ENCODE data around the gene SPG11. TPM values are rescaled to one million over a fixed set of nuclear protein-coding genes. Genes with fewer than 3 reads are reported as not detected.

Gene SPG11
- total and polyA plus RNA-seq, 2 experiments from 2014 or later = 21.5 to 53.6 TPM

- Histone ChIP-seq H3K4me2 (ENCODE audit: unreplicated experiment) (no peak overlapping the region), H3K79me2 (ENCODE audit: insufficient read depth) (no peaks in the 10 kb centered on the region), H2AFZ (no peak overlapping the region), H3K4me1 (ENCODE audit: insufficient read depth) (no peaks in the 10 kb centered on the region), H3F3A (ENCODE audit: insufficient read depth) (peaks cover 13% of the 10 kb centered on the region), H3K9ac (no peak overlapping the region), H3K36me3 (ENCODE audit: low read depth) (peaks cover 11% of the 10 kb centered on the region; the same call in 1 of the 2 replicates), H3K9me3 (ENCODE audit: low read depth) (no peaks in the 10 kb centered on the region), H3K27me3 (replicated peaks; ENCODE audit: insufficient read depth) (no peaks in the 10 kb centered on the region), H3K4me3 (no peak overlapping the region), H4K20me1 (ENCODE audit: insufficient read depth) (no peaks in the 10 kb centered on the region), H3K27ac (no peak overlapping the region), H3K9me2 (ENCODE audit: insufficient read depth) (no peaks in the 10 kb centered on the region)
- WGBS, 2 experiments (ENCODE audit: low coverage in 1 of 2, low lambda C conversion rate in 2 of 2, missing lambda C conversion rate in 2 of 2) = 97% methylated on average over 6 of the region's 6 CpGs
- in situ Hi-C loops (cut with MboI) = no loop called here
- no peak for DNase-seq
- TF ChIP-seq EZH2phosphoT487 (IDR thresholded peaks at IDR 0.05; ENCODE audit: insufficient read depth, low read depth) = no peak
- TF ChIP-seq EZH2 (IDR thresholded peaks at IDR 0.05; ENCODE audit: insufficient read depth, poor library complexity, severe bottlenecking) = no peak
Observed at GRCh38 chr15:44573386-44573785, 90.1 kb downstream of the SPG11 start.

- no peaks in the 10 kb centered on the region for H3K4me1 ChIP-seq (ENCODE audit: insufficient read depth)
- in situ Hi-C loops (cut with MboI) = no loop called here
- no peaks in the 10 kb centered on the region for H3K9me2 ChIP-seq (ENCODE audit: insufficient read depth)
- no peak overlapping the region for H3K4me3 ChIP-seq
- TF ChIP-seq EZH2phosphoT487 (IDR thresholded peaks at IDR 0.05; ENCODE audit: insufficient read depth, low read depth) = no peak
- no peak for TF ChIP-seq EZH2 (IDR thresholded peaks at IDR 0.05; ENCODE audit: insufficient read depth, poor library complexity, severe bottlenecking)
- H3F3A ChIP-seq (ENCODE audit: insufficient read depth) = peaks cover 18% of the 10 kb centered on the region
- no peaks in the 10 kb centered on the region for H3K79me2 ChIP-seq (ENCODE audit: insufficient read depth)
- H4K20me1 ChIP-seq (ENCODE audit: insufficient read depth) = no peaks in the 10 kb centered on the region
- no peak for DNase-seq
- H3K4me2 ChIP-seq (ENCODE audit: unreplicated experiment) = no peak overlapping the region
- H3K9ac ChIP-seq = no peak overlapping the region
- peaks cover 19% of the 10 kb centered on the region for H3K36me3 ChIP-seq (ENCODE audit: low read depth)
- H2AFZ ChIP-seq = no peak overlapping the region
- no peaks in the 10 kb centered on the region for H3K27me3 ChIP-seq (replicated peaks; ENCODE audit: insufficient read depth)
- H3K27ac ChIP-seq = no peak overlapping the region
- WGBS, 2 experiments (ENCODE audit: low coverage in 1 of 2, low lambda C conversion rate in 2 of 2, missing lambda C conversion rate in 2 of 2) = 97 to 100% methylated on average over 4 of the region's 4 CpGs
- H3K9me3 ChIP-seq (ENCODE audit: low read depth) = no peaks in the 10 kb centered on the region
Observed at GRCh38 chr15:44570361-44570760, 93.1 kb downstream of the SPG11 start.

GRCh38 chr15:44569316-44569715, 94.1 kb downstream of the SPG11 start:
- Histone ChIP-seq H3K9me2 (ENCODE audit: insufficient read depth) (no peaks in the 10 kb centered on the region), H3K9ac (no peak overlapping the region), H3K4me1 (ENCODE audit: insufficient read depth) (no peaks in the 10 kb centered on the region), H3K27me3 (replicated peaks; ENCODE audit: insufficient read depth) (no peaks in the 10 kb centered on the region), H3F3A (ENCODE audit: insufficient read depth) (peaks cover 25% of the 10 kb centered on the region), H2AFZ (no peak overlapping the region), H3K79me2 (ENCODE audit: insufficient read depth) (no peaks in the 10 kb centered on the region), H3K27ac (no peak overlapping the region), H3K4me3 (no peak overlapping the region), H3K36me3 (ENCODE audit: low read depth) (peaks cover 29% of the 10 kb centered on the region), H3K4me2 (ENCODE audit: unreplicated experiment) (no peak overlapping the region), H3K9me3 (ENCODE audit: low read depth) (no peaks in the 10 kb centered on the region), H4K20me1 (ENCODE audit: insufficient read depth) (no peaks in the 10 kb centered on the region)
- WGBS, 2 experiments (ENCODE audit: low coverage in 1 of 2, low lambda C conversion rate in 2 of 2, missing lambda C conversion rate in 2 of 2) = 95 to 100% methylated on average over 4 of the region's 4 CpGs
- DNase-seq = no peak
- TF ChIP-seq EZH2 (IDR thresholded peaks at IDR 0.05; ENCODE audit: insufficient read depth, poor library complexity, severe bottlenecking) = no peak
- in situ Hi-C loops (cut with MboI) = no loop called here

- no peak for TF ChIP-seq EZH2phosphoT487 (IDR thresholded peaks at IDR 0.05; ENCODE audit: insufficient read depth, low read depth)
- H3K9ac ChIP-seq = no peak overlapping the region
- no peaks in the 10 kb centered on the region for H3K79me2 ChIP-seq (ENCODE audit: insufficient read depth)
- no peaks in the 10 kb centered on the region for H4K20me1 ChIP-seq (ENCODE audit: insufficient read depth)
- no peak overlapping the region for H3K4me3 ChIP-seq
- H3K27me3 ChIP-seq (replicated peaks; ENCODE audit: insufficient read depth) = no peaks in the 10 kb centered on the region
- 82 to 84% methylated on average over 3 of the region's 3 CpGs for WGBS, 2 experiments (ENCODE audit: low coverage in 1 of 2, low lambda C conversion rate in 2 of 2, missing lambda C conversion rate in 2 of 2)
- H3K9me2 ChIP-seq (ENCODE audit: insufficient read depth) = no peaks in the 10 kb centered on the region
- no peak overlapping the region for H2AFZ ChIP-seq
- H3F3A ChIP-seq (ENCODE audit: insufficient read depth) = peaks cover 33% of the 10 kb centered on the region
- no peak overlapping the region for H3K27ac ChIP-seq
- no peak overlapping the region for H3K4me2 ChIP-seq (ENCODE audit: unreplicated experiment)
- no peaks in the 10 kb centered on the region for H3K9me3 ChIP-seq (ENCODE audit: low read depth)
- H3K4me1 ChIP-seq (ENCODE audit: insufficient read depth) = no peaks in the 10 kb centered on the region
- peaks cover 39% of the 10 kb centered on the region for H3K36me3 ChIP-seq (ENCODE audit: low read depth)
- DNase-seq = no peak
- in situ Hi-C loops (cut with MboI) = no loop called here
Observed at GRCh38 chr15:44568338-44568737, 95.1 kb downstream of the SPG11 start.

GRCh38 chr15:44566155-44566540, 97.3 kb downstream of the SPG11 start:
- TF ChIP-seq EZH2phosphoT487 (IDR thresholded peaks at IDR 0.05; ENCODE audit: insufficient read depth, low read depth) (no peak), EZH2 (IDR thresholded peaks at IDR 0.05; ENCODE audit: insufficient read depth, poor library complexity, severe bottlenecking) (no peak)
- Histone ChIP-seq H3K9me2 (ENCODE audit: insufficient read depth) (no peaks in the 10 kb centered on the region), H3K9me3 (ENCODE audit: low read depth) (no peaks in the 10 kb centered on the region), H3F3A (ENCODE audit: insufficient read depth) (peaks cover 48% of the 10 kb centered on the region), H3K4me2 (ENCODE audit: unreplicated experiment) (no peak overlapping the region), H3K4me3 (no peak overlapping the region), H3K4me1 (ENCODE audit: insufficient read depth) (no peaks in the 10 kb centered on the region), H3K36me3 (ENCODE audit: low read depth) (peaks cover 46% of the 10 kb centered on the region), H3K27me3 (replicated peaks; ENCODE audit: insufficient read depth) (no peaks in the 10 kb centered on the region), H3K27ac (no peak overlapping the region), H3K79me2 (ENCODE audit: insufficient read depth) (no peaks in the 10 kb centered on the region), H4K20me1 (ENCODE audit: insufficient read depth) (no peaks in the 10 kb centered on the region), H2AFZ (no peak overlapping the region), H3K9ac (no peak overlapping the region)
- WGBS, 2 experiments (ENCODE audit: low coverage in 1 of 2, low lambda C conversion rate in 2 of 2, missing lambda C conversion rate in 2 of 2) = 92% methylated on average over 4 of the region's 4 CpGs
- DNase-seq = no peak
- in situ Hi-C loops (cut with MboI) = no loop called here

Measured in GM23248 (cell line).